GM12801 (cell line): ENCODE measurements around the gene DAB1.

Source experiments
- TF ChIP-seq, protein P1 (sequence below): IDR thresholded peaks from one replicate; pipeline ENCODE4 v1.5.1; 2011; ENCODE audit warnings: control low read depth; ENCODE audit not compliant: insufficient read length; ENCODE audit errors: extremely low read depth

DAB1 gene

DNA sequence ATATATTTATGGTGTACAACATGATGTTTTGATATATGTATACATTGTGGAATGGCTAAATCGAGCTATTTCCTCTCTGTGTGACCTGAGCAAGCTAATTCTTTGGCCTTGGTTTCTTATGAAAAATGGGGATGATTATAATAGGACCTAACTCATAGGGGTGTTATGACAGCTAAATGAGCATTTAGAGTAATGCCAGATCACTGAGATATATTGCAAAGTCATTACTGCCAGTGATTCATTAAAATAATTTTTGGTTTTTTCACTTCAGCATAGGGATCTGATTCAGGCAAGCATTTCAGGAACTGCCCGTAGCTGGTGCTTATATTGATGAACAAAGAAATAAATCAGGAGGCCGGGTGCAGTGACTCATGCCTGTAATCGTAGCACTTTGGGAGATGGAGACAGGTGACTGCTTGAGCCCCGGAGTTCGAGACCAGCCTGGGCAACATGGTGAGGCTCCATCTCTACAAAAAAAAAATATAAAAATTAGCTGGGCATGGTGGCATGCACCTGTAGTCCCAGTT, 30.7 kb downstream of the DAB1 start:
- TF ChIP-seq, protein P1, sequence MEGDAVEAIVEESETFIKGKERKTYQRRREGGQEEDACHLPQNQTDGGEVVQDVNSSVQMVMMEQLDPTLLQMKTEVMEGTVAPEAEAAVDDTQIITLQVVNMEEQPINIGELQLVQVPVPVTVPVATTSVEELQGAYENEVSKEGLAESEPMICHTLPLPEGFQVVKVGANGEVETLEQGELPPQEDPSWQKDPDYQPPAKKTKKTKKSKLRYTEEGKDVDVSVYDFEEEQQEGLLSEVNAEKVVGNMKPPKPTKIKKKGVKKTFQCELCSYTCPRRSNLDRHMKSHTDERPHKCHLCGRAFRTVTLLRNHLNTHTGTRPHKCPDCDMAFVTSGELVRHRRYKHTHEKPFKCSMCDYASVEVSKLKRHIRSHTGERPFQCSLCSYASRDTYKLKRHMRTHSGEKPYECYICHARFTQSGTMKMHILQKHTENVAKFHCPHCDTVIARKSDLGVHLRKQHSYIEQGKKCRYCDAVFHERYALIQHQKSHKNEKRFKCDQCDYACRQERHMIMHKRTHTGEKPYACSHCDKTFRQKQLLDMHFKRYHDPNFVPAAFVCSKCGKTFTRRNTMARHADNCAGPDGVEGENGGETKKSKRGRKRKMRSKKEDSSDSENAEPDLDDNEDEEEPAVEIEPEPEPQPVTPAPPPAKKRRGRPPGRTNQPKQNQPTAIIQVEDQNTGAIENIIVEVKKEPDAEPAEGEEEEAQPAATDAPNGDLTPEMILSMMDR = no peak

DNA sequence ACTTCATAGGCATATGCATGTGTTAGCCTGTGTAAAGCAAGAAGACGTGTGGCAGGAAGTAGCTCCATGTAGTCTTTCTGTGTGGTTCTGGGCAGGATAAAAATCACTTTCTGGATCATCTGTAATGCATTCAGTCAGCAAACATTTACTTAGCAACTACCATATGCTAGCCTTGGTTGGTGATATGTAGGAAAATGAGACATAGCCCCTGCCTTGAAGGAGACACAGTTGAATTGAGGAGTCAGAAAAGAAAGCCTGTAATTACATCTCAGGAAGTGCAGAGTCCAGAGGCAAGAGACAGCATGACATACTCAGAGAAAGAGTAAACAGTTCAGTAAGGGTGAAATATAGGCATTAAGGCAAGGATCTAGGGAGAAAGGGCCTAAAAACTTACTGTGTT, 38.5 kb downstream of the DAB1 start:
- TF ChIP-seq, protein P1 = no peak

DNA sequence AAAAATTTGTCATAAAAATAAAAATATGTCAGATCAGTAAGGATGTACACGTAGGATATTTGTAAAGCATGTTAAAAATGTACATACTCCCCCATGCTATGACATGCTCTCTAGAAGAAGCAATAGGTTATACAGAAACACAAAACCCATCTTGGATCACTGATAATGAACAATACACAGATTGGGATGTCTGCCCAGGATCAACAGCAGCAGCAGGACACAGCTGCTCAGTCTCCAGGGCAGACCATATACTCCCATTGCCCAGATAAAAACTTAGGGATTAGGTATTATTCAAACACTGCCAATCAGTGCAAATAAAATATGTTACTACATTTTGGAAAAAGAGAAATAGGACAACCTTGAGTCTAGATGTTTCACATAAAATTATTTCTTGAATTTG, 39.0 kb downstream of the DAB1 start:
- TF ChIP-seq, protein P1 = no peak

DNA sequence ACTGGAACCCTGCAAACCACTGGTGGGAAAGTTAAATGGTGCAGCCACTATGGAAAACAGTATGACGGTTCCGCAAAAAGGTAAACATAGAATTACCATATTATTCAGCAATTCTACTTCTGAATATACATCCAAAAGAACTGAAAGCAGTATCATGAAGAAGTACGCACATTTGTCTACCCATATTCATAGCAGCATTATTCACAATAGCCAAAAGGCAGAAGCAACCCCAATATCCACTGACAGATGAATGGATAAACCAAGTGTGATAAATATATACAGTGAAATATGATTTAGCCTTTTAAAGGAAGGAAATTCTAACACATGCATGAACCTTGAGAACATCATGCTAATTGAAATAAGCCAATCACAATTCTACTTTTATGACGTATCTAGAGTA, 39.6 kb downstream of the DAB1 start:
- TF ChIP-seq, protein P1 = no peak

DNA sequence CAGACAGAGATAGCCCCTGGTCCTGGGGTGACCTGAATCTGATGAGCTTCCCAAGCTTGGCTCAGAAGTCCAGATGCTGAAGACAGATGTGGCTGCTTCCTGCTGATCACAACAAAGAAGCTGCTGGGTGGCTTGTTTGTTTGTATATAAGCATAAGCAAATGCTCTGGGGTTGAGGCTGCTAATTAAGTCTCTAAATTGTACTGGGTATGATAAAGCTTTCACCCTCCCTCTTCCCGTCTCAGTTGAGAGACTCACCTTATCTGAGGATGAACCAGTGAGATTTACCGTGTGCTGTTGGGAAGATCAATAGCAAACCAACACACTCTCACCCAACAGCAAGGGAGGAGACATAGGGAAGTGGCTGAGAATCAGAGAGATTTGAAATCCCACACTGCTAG, 42.0 kb downstream of the DAB1 start:
- TF ChIP-seq, protein P1 = no peak

DNA sequence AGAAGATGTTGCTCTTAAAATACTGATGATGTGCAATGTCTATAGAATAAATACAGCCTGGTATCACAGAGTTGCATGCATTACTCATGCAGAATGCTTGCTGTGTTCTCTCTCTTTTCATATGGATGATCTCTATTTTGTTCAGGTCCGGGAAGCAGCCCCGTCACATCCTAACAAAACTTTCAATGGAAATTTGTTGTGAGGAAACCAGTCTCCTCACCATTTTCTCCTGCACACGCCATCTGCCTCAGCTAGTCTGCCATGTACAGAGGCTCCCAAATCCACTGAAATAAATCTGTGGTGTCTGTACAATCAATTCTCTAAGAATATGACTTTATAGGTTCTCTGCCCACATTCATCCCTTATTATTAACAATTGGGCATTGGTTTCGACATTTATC, 42.4 kb downstream of the DAB1 start:
- TF ChIP-seq, protein P1 = no peak

DNA sequence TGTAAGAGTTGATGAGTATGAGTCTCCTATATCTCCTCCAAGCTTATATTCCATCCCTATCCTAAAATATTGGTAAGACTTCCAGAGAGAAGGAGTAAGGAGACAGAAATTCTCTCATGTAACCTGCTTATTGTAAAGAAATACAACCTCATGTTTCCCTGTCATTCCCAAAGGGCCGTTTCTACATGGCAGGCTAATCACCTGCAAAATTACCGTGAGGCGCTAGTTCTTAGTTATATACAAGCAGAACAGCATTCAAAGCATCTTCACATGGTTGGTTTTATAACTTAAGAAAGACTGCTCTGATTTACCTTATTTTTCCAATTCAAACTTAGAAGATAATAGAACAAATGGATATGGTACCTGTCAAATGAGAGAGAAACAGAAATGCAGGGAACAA, 42.9 kb downstream of the DAB1 start:
- TF ChIP-seq, protein P1 = no peak

DNA sequence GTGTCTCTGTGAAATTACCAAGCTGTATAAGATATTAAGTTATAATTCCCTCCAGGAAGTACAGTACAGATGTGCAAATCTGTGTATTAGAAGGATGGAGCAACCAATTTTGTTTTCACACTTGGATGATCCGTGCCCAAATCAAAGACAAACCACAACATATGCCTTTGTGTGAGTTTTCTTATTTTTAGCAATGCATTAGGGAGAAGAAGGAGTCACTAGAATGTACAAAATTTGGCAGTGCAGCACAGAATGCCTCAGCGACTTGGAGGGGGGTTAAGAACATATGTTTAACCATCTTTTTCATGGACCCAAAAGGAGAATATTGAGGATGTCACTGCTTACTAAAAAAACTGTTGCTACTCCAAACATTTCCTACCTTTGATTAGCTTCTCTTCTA, 45.3 kb downstream of the DAB1 start:
- TF ChIP-seq, protein P1 = no peak
